Uterus (tissue), 4 donors: ENCODE results near the gene OVAAL. TPM values are rescaled to one million over a fixed set of nuclear protein-coding genes. Genes with fewer than 3 reads are reported as not detected.
"Not testable (repeated sequence)": the region's sequence is repeated elsewhere in the genome, so short reads cannot be mapped to it uniquely, and the experiment has no call there.

Experiments
- DNase-seq, 2 donors: peaks; one replicate each; pipeline ENCODE4 v3.0.0-alpha.2; 2019 to 2020
- H3K27ac ChIP-seq, 2 donors: fragments of 200-600 bp; sonication (generic); 1 replicate in 1 of 2; 2 replicates in 1 of 2; pipeline ENCODE4 v1.5.1; 2016 to 2018
- H3K27me3 ChIP-seq, 2 donors: fragments of 200-600 bp; sonication (generic); one replicate each; pipeline ENCODE4 v1.5.1; 2018 to 2019; ENCODE audit warnings: control low read depth in 1 of 2
- H3K36me3 ChIP-seq, 2 donors: fragments of 200-600 bp; sonication (generic); one replicate each; pipeline ENCODE4 v1.5.1; 2019; ENCODE audit warnings: control low read depth in 1 of 2
- H3K4me1 ChIP-seq, 2 donors: fragments of 200-600 bp; sonication (generic); one replicate each; pipeline ENCODE4 v1.5.1; 2018 to 2019; ENCODE audit warnings: control low read depth in 1 of 2
- H3K4me3 ChIP-seq, 2 donors: fragments of 200-600 bp; sonication (generic); 1 replicate in 1 of 2; 2 replicates in 1 of 2; pipeline ENCODE4 v1.5.1; 2018 to 2019; ENCODE audit warnings: mild to moderate bottlenecking in 1 of 2
- H3K9me3 ChIP-seq, 2 donors: fragments of 200-600 bp; sonication (generic); one replicate each; pipeline ENCODE4 v1.5.1; 2019; ENCODE audit warnings: control low read depth in 1 of 2
- POLR2A ChIP-seq, 2 donors: fragments of 450-650 bp; IDR thresholded peaks; one replicate each; pipeline ENCODE4 v1.6.1; 2016; ENCODE audit warnings: antibody characterized with exemption in 2 of 2, mild to moderate bottlenecking in 1 of 2, moderate library complexity in 1 of 2
- intact Hi-C: fragments of 100-400 bp; cut with DNase I; formaldehyde crosslinking; loops from one replicate; pipeline ENCODE4 v1.15.1; 2023; ENCODE audit warnings: low total_unique reads
- total RNA-seq, 4 donors: library from RNA; depleted of rRNA in 3 of 4; stranded (reverse); fragments of >200 nt in 3 of 4; gene quantifications; one replicate each; pipeline versions ENCODE4 v1.1.0 to v1.2.4, GENCODE V29; 2014 to 2023
- TF ChIP-seq, protein P1 (sequence below), 4 experiments: fragments of 200-600 bp in 2 of 4; fragments of 450-650 bp in 2 of 4; sonication (generic) in 2 of 4; IDR thresholded peaks; one replicate each; pipeline ENCODE4 v1.5.1; 2016 to 2019; ENCODE audit warnings: antibody characterized with exemption in 4 of 4, mild to moderate bottlenecking in 2 of 4, moderate library complexity in 1 of 4
- donor health status: DM: yes; HTN: yes; CAD: no.

The OVAAL gene
- total RNA-seq, 4 donors from 2014 or later = not detected

DNA sequence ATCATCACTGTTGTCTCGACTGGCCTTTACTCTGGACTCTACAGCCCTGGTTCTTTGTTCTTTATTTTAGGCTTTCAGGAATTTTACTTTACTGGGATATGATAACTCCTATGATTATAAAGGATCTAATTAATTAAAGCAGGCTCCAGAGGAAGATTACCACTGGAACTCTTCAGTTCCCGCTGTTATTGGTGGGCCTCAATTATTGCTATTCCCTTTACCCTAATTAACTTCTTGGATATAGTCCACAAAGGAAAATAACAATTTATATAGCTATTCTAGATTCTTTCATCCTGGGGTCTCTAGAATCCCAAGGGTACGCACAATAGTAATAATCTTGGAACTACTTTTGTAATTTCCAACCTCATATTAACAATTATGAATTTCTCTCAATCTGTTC, 8.5 kb upstream of the OVAAL start:
- Histone ChIP-seq H3K27ac (no peak overlapping the region), H3K4me1 (no peaks in the 10 kb centered on the region), H3K4me3 (no peak overlapping the region), H3K27me3 (no peaks in the 10 kb centered on the region), H3K36me3 (no peaks in the 10 kb centered on the region), H3K9me3 (no peaks in the 10 kb centered on the region)
- DNase-seq = no peak
- TF ChIP-seq POLR2A (IDR thresholded peaks at IDR 0.05) = no peak
- TF ChIP-seq, protein P1, sequence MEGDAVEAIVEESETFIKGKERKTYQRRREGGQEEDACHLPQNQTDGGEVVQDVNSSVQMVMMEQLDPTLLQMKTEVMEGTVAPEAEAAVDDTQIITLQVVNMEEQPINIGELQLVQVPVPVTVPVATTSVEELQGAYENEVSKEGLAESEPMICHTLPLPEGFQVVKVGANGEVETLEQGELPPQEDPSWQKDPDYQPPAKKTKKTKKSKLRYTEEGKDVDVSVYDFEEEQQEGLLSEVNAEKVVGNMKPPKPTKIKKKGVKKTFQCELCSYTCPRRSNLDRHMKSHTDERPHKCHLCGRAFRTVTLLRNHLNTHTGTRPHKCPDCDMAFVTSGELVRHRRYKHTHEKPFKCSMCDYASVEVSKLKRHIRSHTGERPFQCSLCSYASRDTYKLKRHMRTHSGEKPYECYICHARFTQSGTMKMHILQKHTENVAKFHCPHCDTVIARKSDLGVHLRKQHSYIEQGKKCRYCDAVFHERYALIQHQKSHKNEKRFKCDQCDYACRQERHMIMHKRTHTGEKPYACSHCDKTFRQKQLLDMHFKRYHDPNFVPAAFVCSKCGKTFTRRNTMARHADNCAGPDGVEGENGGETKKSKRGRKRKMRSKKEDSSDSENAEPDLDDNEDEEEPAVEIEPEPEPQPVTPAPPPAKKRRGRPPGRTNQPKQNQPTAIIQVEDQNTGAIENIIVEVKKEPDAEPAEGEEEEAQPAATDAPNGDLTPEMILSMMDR (IDR thresholded peaks at IDR 0.05) = no peak
- intact Hi-C loops = no loop called here

DNA sequence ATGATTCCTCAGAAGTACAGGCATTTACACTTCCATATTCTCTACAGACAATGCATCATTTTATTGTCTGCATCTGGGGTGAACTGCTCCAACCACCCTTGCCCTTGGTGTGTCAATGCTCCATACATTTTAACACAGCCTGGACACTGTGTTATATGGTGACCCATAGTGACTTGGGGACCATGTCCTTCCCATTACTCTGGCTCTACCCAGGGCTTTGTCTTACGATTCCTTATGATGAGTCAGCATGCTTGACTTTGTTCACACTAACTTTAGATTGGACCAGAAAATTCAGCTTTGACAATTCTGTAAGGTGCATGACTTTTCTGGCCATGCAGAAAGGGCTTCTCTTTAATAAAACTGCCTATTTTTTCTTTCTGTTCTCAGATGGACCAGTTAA, 6.8 kb upstream of the OVAAL start:
- no peaks in the 10 kb centered on the region for H3K4me1 ChIP-seq

DNA sequence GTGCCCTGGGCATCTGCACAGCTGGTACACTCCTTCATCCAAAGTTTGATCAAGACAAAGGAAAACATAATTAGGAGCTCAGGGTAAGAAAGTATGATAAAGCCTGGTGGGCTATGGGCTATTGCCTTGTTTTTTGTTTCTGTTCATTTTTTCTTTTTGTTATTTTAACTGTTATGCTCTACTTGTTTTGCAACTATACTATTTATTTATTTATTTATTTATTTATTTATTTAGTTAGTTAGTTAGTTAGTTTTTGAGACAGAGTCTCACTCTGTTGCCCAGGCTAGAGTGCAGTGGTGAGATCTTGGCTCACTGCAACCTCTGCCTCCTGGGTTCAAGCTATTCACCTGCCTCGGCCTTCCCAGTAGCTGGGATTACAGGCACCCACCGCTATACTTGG, 5.7 kb upstream of the OVAAL start:
- intact Hi-C loops, H3K27ac ChIP-seq, H3K4me3 ChIP-seq, H3K9me3 ChIP-seq, H3K27me3 ChIP-seq, H3K36me3 ChIP-seq, DNase-seq, H3K4me1 ChIP-seq: not testable (repeated sequence)

More for the DNA sequence above, 6.8 kb upstream of the OVAAL start:
- Histone ChIP-seq H3K9me3 (no peaks in the 10 kb centered on the region), H3K27ac (no peak overlapping the region), H3K36me3 (no peaks in the 10 kb centered on the region), H3K4me3 (no peak overlapping the region), H3K27me3 (no peaks in the 10 kb centered on the region)
- intact Hi-C loops = no loop called here
- no peak for DNase-seq
- TF ChIP-seq, protein P1 (IDR thresholded peaks at IDR 0.05) = no peak
- TF ChIP-seq POLR2A (IDR thresholded peaks at IDR 0.05) = no peak

DNA sequence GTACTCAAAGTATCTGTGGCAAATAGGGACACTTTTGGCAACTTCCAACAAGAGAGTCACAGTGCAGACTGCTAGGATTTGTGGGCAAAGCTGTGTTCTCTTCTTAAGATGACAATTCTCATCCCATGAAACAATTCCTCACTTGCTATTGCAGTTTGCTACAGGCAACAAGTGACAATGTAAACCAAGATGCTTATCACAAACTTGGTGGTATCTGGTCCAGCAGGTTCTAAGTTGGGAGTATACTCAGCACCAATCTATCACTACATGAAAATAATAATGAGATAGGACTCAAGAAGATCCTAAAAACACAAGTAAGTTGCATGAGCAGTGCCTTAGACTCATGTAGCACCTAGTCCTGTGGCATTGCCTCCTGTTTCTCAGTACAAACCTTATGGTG, 3.4 kb upstream of the OVAAL start:
- H3K27ac ChIP-seq = no peak overlapping the region
- TF ChIP-seq, protein P1 (IDR thresholded peaks at IDR 0.05) = no peak
- H3K36me3 ChIP-seq = no peaks in the 10 kb centered on the region
- H3K4me3 ChIP-seq = no peak overlapping the region
- intact Hi-C loops = no loop called here
- no peaks in the 10 kb centered on the region for H3K4me1 ChIP-seq
- no peak for DNase-seq
- H3K27me3 ChIP-seq = no peaks in the 10 kb centered on the region
- H3K9me3 ChIP-seq = no peaks in the 10 kb centered on the region

DNA sequence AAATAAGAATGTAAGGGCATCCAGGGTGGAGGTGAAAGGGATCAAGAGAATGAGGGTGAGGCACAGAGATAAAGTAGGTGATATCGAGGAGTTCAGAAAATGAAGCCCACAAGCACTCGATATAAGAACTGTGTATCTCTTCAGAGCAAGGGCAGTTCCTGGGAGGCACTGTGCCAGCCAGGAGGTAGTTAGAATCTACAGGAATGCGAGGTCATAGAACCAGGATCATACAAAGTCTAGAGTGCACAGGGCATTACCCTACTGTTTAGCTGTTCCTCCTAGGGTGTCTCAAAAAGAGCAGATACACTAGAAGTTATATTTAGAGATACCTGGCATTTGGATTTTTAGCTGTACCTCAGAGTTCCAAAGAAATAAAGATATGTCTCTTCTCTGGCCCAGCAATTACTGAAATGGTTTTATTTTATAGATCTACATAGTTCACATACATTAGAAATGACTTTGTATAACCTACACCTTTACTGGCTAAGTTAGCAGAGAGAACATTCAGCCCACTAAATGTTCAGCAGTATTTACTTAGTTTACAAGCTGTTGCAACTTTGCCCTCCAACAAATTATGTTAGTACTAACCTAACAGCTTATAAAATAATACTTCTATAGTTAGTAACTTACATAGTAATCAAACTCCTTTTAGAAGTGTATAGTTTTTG, 1.6 kb downstream of the OVAAL start:
- no peak overlapping the region for H3K4me3 ChIP-seq
- no peaks in the 10 kb centered on the region for H3K36me3 ChIP-seq
- DNase-seq = no peak
- no peaks in the 10 kb centered on the region for H3K4me1 ChIP-seq
- H3K27me3 ChIP-seq = no peaks in the 10 kb centered on the region
- no peak overlapping the region for H3K27ac ChIP-seq
- no peaks in the 10 kb centered on the region for H3K9me3 ChIP-seq
- intact Hi-C loops = no loop called here
- no peak for TF ChIP-seq POLR2A (IDR thresholded peaks at IDR 0.05)
- TF ChIP-seq, protein P1 (IDR thresholded peaks at IDR 0.05) = no peak
